Muscle layer of duodenum (tissue), 2 donors: ENCODE results near the gene SAMD5.
"Not testable (repeated sequence)": the region's sequence is repeated elsewhere in the genome, so short reads cannot be mapped to it uniquely, and the experiment has no call there.

Experiments used
- H3K27ac ChIP-seq: one replicate; pipeline ENCODE4 v1.7.0; 2013; ENCODE audit warnings: mild to moderate bottlenecking, low read length
- H3K27me3 ChIP-seq: one replicate; pipeline ENCODE4 v1.7.0; 2013; ENCODE audit warnings: low read depth, mild to moderate bottlenecking, control low read depth, low read length
- H3K36me3 ChIP-seq, 2 donors: one replicate each; pipeline ENCODE4 v1.7.0; 2013; ENCODE audit warnings: low read length in 2 of 2, control low read depth in 1 of 2, mild to moderate bottlenecking in 1 of 2; ENCODE audit not compliant: insufficient read depth in 2 of 2, control insufficient read depth in 1 of 2
- H3K4me1 ChIP-seq, 2 donors: one replicate each; pipeline ENCODE4 v1.7.0; 2013; ENCODE audit warnings: low read length in 2 of 2, mild to moderate bottlenecking in 2 of 2, control low read depth in 1 of 2, moderate library complexity in 1 of 2; ENCODE audit not compliant: insufficient read depth in 2 of 2, control insufficient read depth in 1 of 2
- H3K4me3 ChIP-seq, 2 donors: one replicate each; pipeline ENCODE4 v1.7.0; 2013; ENCODE audit warnings: low read length in 2 of 2, low read depth in 1 of 2, mild to moderate bottlenecking in 1 of 2
- H3K9me3 ChIP-seq, 2 donors: one replicate each; pipeline ENCODE4 v1.7.0; 2013; ENCODE audit warnings: low read length in 2 of 2, control low read depth in 1 of 2, mild to moderate bottlenecking in 1 of 2; ENCODE audit not compliant: control insufficient read depth in 1 of 2
- donor health status: healthy.

The SAMD5 gene

GRCh38 chr6:147530132-147531060 is 21.9 kb downstream of the SAMD5 start:
- Histone ChIP-seq H3K27me3 (no peaks in the 10 kb centered on the region), H3K4me1 (no peaks in the 10 kb centered on the region), H3K4me3 (no peak overlapping the region), H3K36me3 (no peaks in the 10 kb centered on the region), H3K27ac (no peak overlapping the region), H3K9me3 (no peaks in the 10 kb centered on the region)

- Histone ChIP-seq H3K27ac (no peak overlapping the region), H3K4me3 (no peak overlapping the region), H3K9me3 (no peaks in the 10 kb centered on the region), H3K4me1 (no peaks in the 10 kb centered on the region), H3K27me3 (no peaks in the 10 kb centered on the region), H3K36me3 (no peaks in the 10 kb centered on the region)
Measured at GRCh38 chr6:147531321-147531720, 22.8 kb downstream of the SAMD5 start.

- Histone ChIP-seq H3K27ac (no peak overlapping the region), H3K36me3 (no peaks in the 10 kb centered on the region), H3K9me3 (no peaks in the 10 kb centered on the region), H3K27me3 (no peaks in the 10 kb centered on the region), H3K4me1 (no peaks in the 10 kb centered on the region), H3K4me3 (no peak overlapping the region)
Measured at GRCh38 chr6:147534116-147534860, 25.8 kb downstream of the SAMD5 start.

GRCh38 chr6:147538821-147539220 is 30.3 kb downstream of the SAMD5 start:
- Histone ChIP-seq H3K4me1 (no peaks in the 10 kb centered on the region), H3K4me3 (no peak overlapping the region), H3K27ac (no peak overlapping the region), H3K9me3 (no peaks in the 10 kb centered on the region), H3K27me3 (no peaks in the 10 kb centered on the region), H3K36me3 (no peaks in the 10 kb centered on the region)

- H3K4me3 ChIP-seq, result no peak overlapping the region
- H3K9me3 ChIP-seq, result no peaks in the 10 kb centered on the region
- no peaks in the 10 kb centered on the region for H3K36me3 ChIP-seq
- H3K27ac ChIP-seq, result no peak overlapping the region
- H3K4me1 ChIP-seq, result no peaks in the 10 kb centered on the region
- H3K27me3 ChIP-seq, result no peaks in the 10 kb centered on the region
Measured at GRCh38 chr6:147540075-147540474, 31.6 kb downstream of the SAMD5 start.

GRCh38 chr6:147542436-147542835 is 33.9 kb downstream of the SAMD5 start:
- not testable (repeated sequence) for H3K9me3 ChIP-seq, H3K4me3 ChIP-seq, H3K4me1 ChIP-seq, H3K36me3 ChIP-seq, H3K27me3 ChIP-seq, H3K27ac ChIP-seq

- Histone ChIP-seq H3K4me1 (peaks cover 0 to 10% of the 10 kb centered on the region in 2 donors), H3K36me3 (no peaks in the 10 kb centered on the region), H3K9me3 (no peaks in the 10 kb centered on the region), H3K27ac (no peak overlapping the region), H3K27me3 (no peaks in the 10 kb centered on the region), H3K4me3 (no peak overlapping the region)
Measured at GRCh38 chr6:147544420-147544819, 35.9 kb downstream of the SAMD5 start.

GRCh38 chr6:147546501-147547368 is 38.2 kb downstream of the SAMD5 start:
- no peaks in the 10 kb centered on the region for H3K9me3 ChIP-seq
- no peaks in the 10 kb centered on the region for H3K27me3 ChIP-seq
- peaks cover 0 to 10% of the 10 kb centered on the region in 2 donors for H3K4me1 ChIP-seq
- H3K27ac ChIP-seq, result no peak overlapping the region
- no peak overlapping the region for H3K4me3 ChIP-seq
- H3K36me3 ChIP-seq, result no peaks in the 10 kb centered on the region

- H3K4me1 ChIP-seq, result peaks cover 0 to 10% of the 10 kb centered on the region in 2 donors
- no peaks in the 10 kb centered on the region for H3K9me3 ChIP-seq
- no peaks in the 10 kb centered on the region for H3K36me3 ChIP-seq
- no peak overlapping the region for H3K4me3 ChIP-seq
- H3K27ac ChIP-seq, result no peak overlapping the region
- H3K27me3 ChIP-seq, result no peaks in the 10 kb centered on the region
Measured at GRCh38 chr6:147547369-147547902, 38.9 kb downstream of the SAMD5 start.

GRCh38 chr6:147548921-147549475 is 40.5 kb downstream of the SAMD5 start:
- peaks cover 0 to 10% of the 10 kb centered on the region in 2 donors for H3K4me1 ChIP-seq
- no peaks in the 10 kb centered on the region for H3K9me3 ChIP-seq
- no peaks in the 10 kb centered on the region for H3K27me3 ChIP-seq
- no peaks in the 10 kb centered on the region for H3K36me3 ChIP-seq
- H3K4me3 ChIP-seq, result no peak overlapping the region
- no peak overlapping the region for H3K27ac ChIP-seq
